Measurements from ENCODE around the gene SPOCK1. TPM values are rescaled to one million over a fixed set of nuclear protein-coding genes. Genes with fewer than 3 reads are reported as not detected.

The SPOCK1 gene
- total and polyA plus RNA-seq, 2 of the 4 experiments (the other 2 are of a cell fraction) = 5.0 to 20.3 TPM

GRCh38 chr5:137207023-137207760 lies 291.9 kb downstream of the SPOCK1 start:
- no TSS peak for BruUV-seq (replicated peaks)

More at GRCh38 chr5:137207023-137207760, 291.9 kb downstream of the SPOCK1 start:
- ChIA-PET POLR2A (ENCODE audit: unreplicated experiment) (no interaction called here), CTCF (no interaction called here)
- DNase-seq (no peak), ATAC-seq (ENCODE audit: low read depth) (no peak)
- H4K20me1 ChIP-seq (ENCODE audit: insufficient read depth, low read length) = no peaks in the 10 kb centered on the region
- intact Hi-C loops (cut with micrococcal nuclease) (no loop called here), dilution Hi-C loops (cut with HindIII; ENCODE audit: low sequenced_read_pairs, unreplicated experiment) (no loop called here), in situ Hi-C loops (cut with MboI; ENCODE audit: low sequenced_read_pairs) (no loop called here)
- H3K4me1 ChIP-seq (ENCODE audit: control insufficient read depth, insufficient read depth, low read length) = peaks cover 2% of the 10 kb centered on the region; the same call in 1 of the 2 replicates
- H2BK20ac ChIP-seq (ENCODE audit: low read depth, low read length) = no peak overlapping the region
- no peak overlapping the region for H3K9ac ChIP-seq (ENCODE audit: low read depth, low read length)
- no peak overlapping the region for H3K4me3 ChIP-seq (ENCODE audit: insufficient read depth, low read depth, low read length)
- TF ChIP-seq RFX5 (IDR thresholded peaks at IDR 0.05; ENCODE audit: low read depth, low read length) (no peak), FOS (IDR thresholded peaks at IDR 0.05; ENCODE audit: low read depth, low read length) (no peak), SMC3 (IDR thresholded peaks at IDR 0.05; ENCODE audit: low read depth, low read length) (no peak), NFE2L2 (IDR thresholded peaks at IDR 0.05; ENCODE audit: low read depth, low read length) (no peak), CEBPB (IDR thresholded peaks at IDR 0.05; ENCODE audit: low read depth, low read length) (no peak), ELK1 (IDR thresholded peaks at IDR 0.05; ENCODE audit: borderline replicate concordance, low read depth, low read length) (no peak), USF2 (IDR thresholded peaks at IDR 0.05; ENCODE audit: low read depth, low read length) (no peak), POLR2A (IDR thresholded peaks at IDR 0.05; ENCODE audit: low read depth, low read length) (no peak), BHLHE40 (IDR thresholded peaks at IDR 0.05; ENCODE audit: low read depth, low read length) (no peak), RCOR1 (IDR thresholded peaks at IDR 0.05; ENCODE audit: insufficient replicate concordance, low read length) (no peak), CTCF (conservative IDR thresholded peaks at IDR 0.05; ENCODE audit: low read depth, low read length) (no peak), MXI1 (IDR thresholded peaks at IDR 0.05; ENCODE audit: borderline replicate concordance, low read depth, low read length) (no peak), RAD21 (IDR thresholded peaks at IDR 0.05; ENCODE audit: low read length) (no peak)
- H4K5ac ChIP-seq (ENCODE audit: low read depth, low read length) = no peak overlapping the region
- WGBS, 2 experiments (ENCODE audit: extremely low coverage in 2 of 2, insufficient read length in 1 of 2) = 65% methylated on average over 3 of the region's 4 CpGs; no CpG with 5 or more reads in 1 of the 2 experiments
- H2BK5ac ChIP-seq (ENCODE audit: low read depth, low read length, poor library complexity, severe bottlenecking) = no peak overlapping the region
- H3K9me3 ChIP-seq (ENCODE audit: control insufficient read depth, insufficient read depth, low read length) = no peaks in the 10 kb centered on the region
- no peak overlapping the region for H3K27ac ChIP-seq (ENCODE audit: insufficient read depth, low read length)
- no peaks in the 10 kb centered on the region; the same call in 1 of the 2 replicates for H3K27me3 ChIP-seq (ENCODE audit: control insufficient read depth, insufficient read depth, low read length)
- H4K8ac ChIP-seq (ENCODE audit: low read depth in 2 of 2, low read length in 2 of 2) = no peak overlapping the region
- no peak overlapping the region for H2AK5ac ChIP-seq (ENCODE audit: low read depth, low read length)
- H3K14ac ChIP-seq (replicated peaks; ENCODE audit: low read depth, low read length) = no peak overlapping the region
- H4K91ac ChIP-seq (ENCODE audit: insufficient read depth, low read depth, low read length) = no peak overlapping the region
- H3K4me2 ChIP-seq (ENCODE audit: low read depth, low read length) = no peak overlapping the region
- no peak overlapping the region for H3K4ac ChIP-seq (ENCODE audit: low read depth, low read length)
- H3K36me3 ChIP-seq (ENCODE audit: control insufficient read depth, insufficient read depth, low read length) = no peaks in the 10 kb centered on the region
- no peaks in the 10 kb centered on the region for H3K9me1 ChIP-seq (ENCODE audit: insufficient read depth, low read length)
- no peak overlapping the region for H2AK9ac ChIP-seq (replicated peaks; ENCODE audit: low read depth, low read length, poor library complexity)
- no peak overlapping the region for H3K56ac ChIP-seq (ENCODE audit: extremely low read depth, insufficient read depth, low read length)
- H3K18ac ChIP-seq (ENCODE audit: low read depth, low read length) = no peak overlapping the region
- no peak overlapping the region for H2BK15ac ChIP-seq (ENCODE audit: low read depth, low read length)
- H2BK120ac ChIP-seq (ENCODE audit: low read depth, low read length) = no peak overlapping the region
- H3K79me1 ChIP-seq (ENCODE audit: low read depth in 1 of 2, low read length in 2 of 2) = no peaks in the 10 kb centered on the region
- H3K23ac ChIP-seq (ENCODE audit: low read depth, low read length) = no peak overlapping the region
- H2AFZ ChIP-seq (replicated peaks; ENCODE audit: low read length, poor library complexity) = no peak overlapping the region

Data from IMR-90 (cell line).